ENCODE data around the gene ADD3. TPM values are rescaled to one million over a fixed set of nuclear protein-coding genes. Genes with fewer than 3 reads are reported as not detected.

The ADD3 gene
- polyA plus RNA-seq, 1 donor (not counting 4 experiments of a cell fraction or from before 2014, with no cell fraction given), result 61.7 TPM

- H3K9me1 ChIP-seq (ENCODE audit: control insufficient read depth, extremely low read depth, insufficient read depth, low read length), result no peaks in the 10 kb centered on the region
- no peak overlapping the region for H3K9ac ChIP-seq (ENCODE audit: control insufficient read depth, extremely low read depth, insufficient read depth, low read length)
- H2AFZ ChIP-seq (ENCODE audit: control insufficient read depth, low read length), result no peak overlapping the region
- no peaks in the 10 kb centered on the region for H3K36me3 ChIP-seq (ENCODE audit: control insufficient read depth in 2 of 2, extremely low read depth in 1 of 2, insufficient read depth in 2 of 2, low read length in 2 of 2)
- H3K4me3 ChIP-seq (ENCODE audit: control insufficient read depth in 2 of 3, extremely low read depth in 1 of 3, insufficient read depth in 2 of 3, low read depth in 1 of 3, low read length in 3 of 3), result no peak overlapping the region
- H4K20me1 ChIP-seq (ENCODE audit: control insufficient read depth, extremely low read depth, insufficient read depth, low read length), result no peaks in the 10 kb centered on the region
- no peaks in the 10 kb centered on the region for H3K9me3 ChIP-seq (ENCODE audit: control insufficient read depth, low read depth, low read length)
- H3K27ac ChIP-seq (ENCODE audit: control insufficient read depth, insufficient read depth, low read length), result no peak overlapping the region
- H3K27me3 ChIP-seq (ENCODE audit: control insufficient read depth, extremely low read depth, insufficient read depth, low read length), result no peaks in the 10 kb centered on the region
- DNase-seq (ENCODE audit: low read depth, low spot score) (no peak), FAIRE-seq (no peak)
- dilution Hi-C loops (cut with MboI; ENCODE audit: extremely low pct_ligation_motif_present, low sequenced_read_pairs), result no loop called here
- TF ChIP-seq CTCF (optimal IDR thresholded peaks at IDR 0.05 in 1 of 3, IDR thresholded peaks at IDR 0.05 in 1 of 3, conservative IDR thresholded peaks at IDR 0.05 in 1 of 3; ENCODE audit: extremely low read depth in 1 of 3, insufficient read depth in 2 of 3, low read length in 3 of 3) (no peak), EZH2 (IDR thresholded peaks at IDR 0.05; ENCODE audit: low read length) (no peak)
- H3K4me2 ChIP-seq (ENCODE audit: control insufficient read depth, extremely low read depth, insufficient read depth, low read depth, low read length), result no peak overlapping the region
- no peaks in the 10 kb centered on the region for H3K79me2 ChIP-seq (ENCODE audit: control insufficient read depth, insufficient read depth, low read length)
- peaks cover 3% of the 10 kb centered on the region for H3K4me1 ChIP-seq (ENCODE audit: control insufficient read depth, extremely low read depth, insufficient read depth, low read length)
These were observed 12.8 kb upstream of the ADD3 start for GRCh38 chr10:109994711-109995577.

- no peaks in the 10 kb centered on the region for H3K9me1 ChIP-seq (ENCODE audit: control insufficient read depth, extremely low read depth, insufficient read depth, low read length)
- DNase-seq (ENCODE audit: low read depth, low spot score) (no peak), FAIRE-seq (peak; percentile 9)
- H3K9me3 ChIP-seq (ENCODE audit: control insufficient read depth, low read depth, low read length), result no peaks in the 10 kb centered on the region
- H3K36me3 ChIP-seq (ENCODE audit: control insufficient read depth in 2 of 2, extremely low read depth in 1 of 2, insufficient read depth in 2 of 2, low read length in 2 of 2), result no peaks in the 10 kb centered on the region
- peaks cover 3% of the 10 kb centered on the region for H3K4me1 ChIP-seq (ENCODE audit: control insufficient read depth, extremely low read depth, insufficient read depth, low read length)
- H3K9ac ChIP-seq (ENCODE audit: control insufficient read depth, extremely low read depth, insufficient read depth, low read length), result no peak overlapping the region
- H3K4me2 ChIP-seq (ENCODE audit: control insufficient read depth, extremely low read depth, insufficient read depth, low read depth, low read length), result no peak overlapping the region
- H2AFZ ChIP-seq (ENCODE audit: control insufficient read depth, low read length), result no peak overlapping the region
- no peak overlapping the region for H3K27ac ChIP-seq (ENCODE audit: control insufficient read depth, insufficient read depth, low read length)
- H4K20me1 ChIP-seq (ENCODE audit: control insufficient read depth, extremely low read depth, insufficient read depth, low read length), result no peaks in the 10 kb centered on the region
- no peak overlapping the region for H3K4me3 ChIP-seq (ENCODE audit: control insufficient read depth in 2 of 3, extremely low read depth in 1 of 3, insufficient read depth in 2 of 3, low read depth in 1 of 3, low read length in 3 of 3)
- H3K79me2 ChIP-seq (ENCODE audit: control insufficient read depth, insufficient read depth, low read length), result no peaks in the 10 kb centered on the region
- H3K27me3 ChIP-seq (ENCODE audit: control insufficient read depth, extremely low read depth, insufficient read depth, low read length), result no peaks in the 10 kb centered on the region
- TF ChIP-seq CTCF (optimal IDR thresholded peaks at IDR 0.05 in 1 of 3, IDR thresholded peaks at IDR 0.05 in 1 of 3, conservative IDR thresholded peaks at IDR 0.05 in 1 of 3; ENCODE audit: extremely low read depth in 1 of 3, insufficient read depth in 2 of 3, low read length in 3 of 3), result no peak
- TF ChIP-seq EZH2 (IDR thresholded peaks at IDR 0.05; ENCODE audit: low read length), result no peak
- dilution Hi-C loops (cut with MboI; ENCODE audit: extremely low pct_ligation_motif_present, low sequenced_read_pairs), result no loop called here
These were observed 12.2 kb upstream of the ADD3 start for GRCh38 chr10:109995595-109995994.

Measured in keratinocyte (primary cell).